Measurements from ENCODE around the gene CAPN8. TPM values are rescaled to one million over a fixed set of nuclear protein-coding genes. Genes with fewer than 3 reads are reported as not detected.
A peak's percentile ranks its signal among the peaks of the same experiment; 100 is the strongest.

CAPN8 gene
- total RNA-seq, 2 experiments from 2014 or later, result not detected

DNA sequence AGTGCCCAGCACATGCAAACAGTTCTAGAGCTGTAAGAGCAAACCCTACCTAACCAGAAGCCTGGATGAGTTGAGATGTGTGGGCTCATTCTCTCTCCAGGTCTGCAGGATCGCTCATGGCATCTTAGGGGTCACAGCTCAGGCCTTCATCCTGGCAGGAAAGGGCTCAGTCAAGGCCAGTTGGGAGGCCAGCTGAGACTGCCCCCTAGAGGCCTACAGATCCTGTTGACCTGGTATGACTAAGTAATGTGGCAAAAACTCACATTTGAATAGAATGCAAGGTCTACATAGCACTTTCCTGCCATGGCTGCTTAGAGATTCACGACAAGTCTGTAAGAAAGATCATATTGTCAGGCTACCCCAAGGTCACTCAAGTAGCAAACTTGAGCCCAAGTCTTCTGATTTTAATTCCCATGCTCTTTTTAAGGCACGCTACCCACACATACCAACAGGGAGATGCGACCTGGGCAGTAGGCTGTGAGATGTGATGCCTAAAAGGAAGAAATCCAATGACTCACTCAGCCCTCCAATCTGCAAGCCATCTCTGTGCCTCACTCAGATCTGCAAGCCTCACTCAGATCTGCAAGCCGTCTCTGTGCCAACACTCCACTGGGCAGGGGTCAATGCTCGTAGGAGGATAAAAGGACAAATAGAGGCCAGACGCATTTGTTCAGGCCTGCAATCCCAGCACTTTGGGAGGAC is 5.1 kb upstream of the CAPN8 start:
- POLR2A ChIA-PET, result no interaction called here
- DNase-seq, result peak; percentile 48

DNA sequence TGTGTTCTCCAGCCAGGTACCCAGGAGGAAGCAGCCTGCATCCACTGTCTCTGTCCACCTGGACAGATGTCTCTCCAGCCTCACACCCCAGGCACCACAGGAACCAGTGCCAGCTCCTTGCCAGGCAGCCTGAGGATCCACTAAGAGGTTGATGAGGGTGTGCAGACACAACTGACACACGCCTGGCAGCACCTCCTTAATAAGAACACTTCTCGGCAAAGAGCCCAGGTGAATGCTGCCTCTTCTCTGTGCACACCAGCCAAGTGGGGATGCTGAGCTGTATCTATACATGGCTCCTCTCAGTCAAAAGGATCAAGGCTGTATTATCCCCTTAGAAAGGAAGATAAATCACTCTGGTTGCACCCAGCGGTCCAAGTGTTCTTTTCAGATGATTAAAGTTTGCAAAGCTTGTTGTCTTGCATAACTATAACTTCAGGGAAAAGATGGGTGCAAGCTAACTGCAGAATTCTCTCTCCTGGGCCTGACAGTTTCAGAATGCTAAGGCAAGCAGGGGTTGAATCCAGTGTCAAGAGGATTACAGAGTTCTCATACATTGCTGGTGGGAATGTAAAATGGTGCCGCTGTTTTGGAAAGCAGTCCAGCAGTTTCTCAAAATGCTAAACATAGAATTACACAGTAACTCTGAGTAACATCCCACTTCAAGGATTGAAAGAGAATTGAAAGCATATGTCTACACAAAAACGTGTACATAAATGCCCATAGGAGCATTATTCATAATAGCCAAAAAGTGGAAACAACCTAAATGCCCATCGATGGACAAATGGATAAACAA is 3.7 kb upstream of the CAPN8 start:
- CTCF ChIA-PET, result interaction anchor here (0.6 kb wide), 1 partner anchor 113 kb away, joined by 3 read pairs; no protein-coding TSS in a partner anchor
- peaks cover 2% of the 10 kb centered on the region for H3K9me3 Mint-ChIP-seq
- no peaks in the 10 kb centered on the region for H3K4me1 Mint-ChIP-seq (ENCODE audit: low read depth)

More for the DNA sequence above, 5.1 kb upstream of the CAPN8 start:
- Mint-ChIP-seq H3K36me3 (ENCODE audit: low read depth) (no peaks in the 10 kb centered on the region), H3K9me3 (peaks cover 10% of the 10 kb centered on the region), H3K27me3 (no peaks in the 10 kb centered on the region), H3K27ac (no peak overlapping the region), H3K4me3 (no peak overlapping the region), H3K4me1 (ENCODE audit: low read depth) (no peaks in the 10 kb centered on the region)
- TF ChIP-seq, protein P1, sequence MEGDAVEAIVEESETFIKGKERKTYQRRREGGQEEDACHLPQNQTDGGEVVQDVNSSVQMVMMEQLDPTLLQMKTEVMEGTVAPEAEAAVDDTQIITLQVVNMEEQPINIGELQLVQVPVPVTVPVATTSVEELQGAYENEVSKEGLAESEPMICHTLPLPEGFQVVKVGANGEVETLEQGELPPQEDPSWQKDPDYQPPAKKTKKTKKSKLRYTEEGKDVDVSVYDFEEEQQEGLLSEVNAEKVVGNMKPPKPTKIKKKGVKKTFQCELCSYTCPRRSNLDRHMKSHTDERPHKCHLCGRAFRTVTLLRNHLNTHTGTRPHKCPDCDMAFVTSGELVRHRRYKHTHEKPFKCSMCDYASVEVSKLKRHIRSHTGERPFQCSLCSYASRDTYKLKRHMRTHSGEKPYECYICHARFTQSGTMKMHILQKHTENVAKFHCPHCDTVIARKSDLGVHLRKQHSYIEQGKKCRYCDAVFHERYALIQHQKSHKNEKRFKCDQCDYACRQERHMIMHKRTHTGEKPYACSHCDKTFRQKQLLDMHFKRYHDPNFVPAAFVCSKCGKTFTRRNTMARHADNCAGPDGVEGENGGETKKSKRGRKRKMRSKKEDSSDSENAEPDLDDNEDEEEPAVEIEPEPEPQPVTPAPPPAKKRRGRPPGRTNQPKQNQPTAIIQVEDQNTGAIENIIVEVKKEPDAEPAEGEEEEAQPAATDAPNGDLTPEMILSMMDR (IDR thresholded peaks at IDR 0.05), result peak; percentile 39
- intact Hi-C loops (cut with micrococcal nuclease), result no loop called here
- peak; percentile 47 for ATAC-seq
- CTCF ChIA-PET, result interaction anchor here (0.8 kb wide), 1 partner anchor 28 kb away, joined by 3 read pairs; no protein-coding TSS in a partner anchor

DNA sequence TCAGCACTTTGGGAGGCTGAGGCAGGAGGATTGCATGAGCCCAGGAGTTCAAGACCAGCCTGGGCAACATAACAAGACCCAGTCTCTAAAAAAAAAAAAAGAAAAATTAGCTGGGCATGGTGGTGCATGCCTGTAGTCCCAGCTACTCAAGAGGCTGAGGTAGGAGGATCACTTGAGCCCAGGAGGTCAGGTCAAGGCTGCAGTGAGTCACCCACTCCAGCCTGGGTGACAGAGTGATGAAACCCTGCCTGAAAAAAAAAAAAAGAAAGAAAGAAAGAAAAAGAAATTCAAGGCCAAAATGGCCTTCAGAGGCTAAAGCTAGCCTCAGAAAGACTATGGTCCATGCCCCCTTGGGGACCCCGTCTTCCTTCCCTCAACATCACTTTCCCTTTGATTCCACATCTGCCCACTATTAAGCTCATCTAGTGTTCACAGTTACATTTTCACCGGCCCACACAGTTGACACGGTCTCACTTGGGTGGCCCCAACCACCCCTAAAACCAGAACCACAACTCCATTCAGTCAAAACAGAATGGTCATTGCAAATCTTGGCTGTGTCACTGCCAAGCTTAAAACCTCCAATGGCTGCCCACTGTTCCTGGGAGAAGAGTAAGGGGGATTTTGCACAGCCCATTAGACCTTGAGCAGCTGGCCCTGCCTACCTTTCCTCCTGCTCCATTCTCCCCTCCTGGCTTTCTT is 2.1 kb upstream of the CAPN8 start:
- CTCF ChIA-PET, result no interaction called here

More for the DNA sequence above, 3.7 kb upstream of the CAPN8 start:
- DNase-seq (no peak), ATAC-seq (no peak)
- Mint-ChIP-seq H3K27ac (no peak overlapping the region), H3K4me3 (no peak overlapping the region), H3K27me3 (no peaks in the 10 kb centered on the region), H3K36me3 (ENCODE audit: low read depth) (no peaks in the 10 kb centered on the region)
- POLR2A ChIA-PET, result no interaction called here
- intact Hi-C loops (cut with micrococcal nuclease), result no loop called here
- TF ChIP-seq, protein P1 (IDR thresholded peaks at IDR 0.05), result no peak

DNA sequence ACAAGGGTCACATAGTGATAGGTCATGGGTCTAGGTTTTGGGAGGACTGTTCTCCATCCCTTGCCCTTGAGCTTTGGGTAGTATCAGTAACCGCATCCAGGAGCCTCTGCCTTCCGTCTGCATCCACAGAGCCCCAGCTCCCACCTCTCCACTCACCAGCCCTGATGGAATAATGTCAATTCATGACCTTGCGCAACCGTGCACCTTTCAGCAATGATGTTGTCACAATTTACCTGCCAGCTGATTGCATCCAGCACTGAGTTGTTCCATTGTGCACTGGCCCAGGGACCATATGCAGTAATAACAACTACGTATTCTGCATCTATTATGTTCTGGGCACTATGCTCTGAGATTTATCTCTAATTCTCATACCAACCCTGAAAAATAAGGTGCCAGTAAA is 1.4 kb downstream of the CAPN8 start:
- no peaks in the 10 kb centered on the region for H3K9me3 Mint-ChIP-seq
- no peak overlapping the region for H3K27ac Mint-ChIP-seq
- ATAC-seq (no peak), DNase-seq (no peak)
- no peak overlapping the region for H3K4me3 Mint-ChIP-seq
- POLR2A ChIA-PET, result no interaction called here
- no peaks in the 10 kb centered on the region for H3K36me3 Mint-ChIP-seq (ENCODE audit: low read depth)
- no peaks in the 10 kb centered on the region for H3K4me1 Mint-ChIP-seq (ENCODE audit: low read depth)
- CTCF ChIA-PET, result interaction anchor here (0.8 to 1.3 kb wide), 8 partner anchors 19 to 541 kb away, joined by 3 to 4 read pairs (median 3); no protein-coding TSS in a partner anchor
- TF ChIP-seq, protein P1 (IDR thresholded peaks at IDR 0.05), result no peak
- peaks cover 10% of the 10 kb centered on the region for H3K27me3 Mint-ChIP-seq
- intact Hi-C loops (cut with micrococcal nuclease), result no loop called here

More for the DNA sequence above, 2.1 kb upstream of the CAPN8 start:
- no peaks in the 10 kb centered on the region for H3K36me3 Mint-ChIP-seq (ENCODE audit: low read depth)
- ATAC-seq, result no peak
- TF ChIP-seq, protein P1 (IDR thresholded peaks at IDR 0.05), result no peak
- no peaks in the 10 kb centered on the region for H3K4me1 Mint-ChIP-seq (ENCODE audit: low read depth)
- POLR2A ChIA-PET, result interaction anchor here (0.9 kb wide), 1 partner anchor 28 kb away, joined by 3 read pairs; no protein-coding TSS in a partner anchor
- H3K27me3 Mint-ChIP-seq, result peaks cover 2% of the 10 kb centered on the region
- no peak overlapping the region for H3K4me3 Mint-ChIP-seq
- intact Hi-C loops (cut with micrococcal nuclease), result no loop called here
- H3K27ac Mint-ChIP-seq, result no peak overlapping the region
- H3K9me3 Mint-ChIP-seq, result no peaks in the 10 kb centered on the region
- DNase-seq, result no peak
